Measurements from ENCODE around the gene CIPC.

The CIPC gene

GRCh38 chr14:77097700-77098528, at the start of gene CIPC:
CIPC (plus strand) TSS chr14:77098258; CDS start chr14:77105709, 7,451 bp downstream.
- DNase-seq, result peak; percentile 99

- DNase-seq, result peak; percentile 71
Observed at GRCh38 chr14:77051116-77051515, 46.9 kb upstream of the CIPC start.

- peak; percentile 34 for DNase-seq
Observed at GRCh38 chr14:77052281-77053044, 45.6 kb upstream of the CIPC start.

GRCh38 chr14:77053046-77053841, 44.8 kb upstream of the CIPC start:
- peak; percentile 86 for DNase-seq

- DNase-seq, result no peak
Observed at GRCh38 chr14:77055306-77055705, 42.8 kb upstream of the CIPC start.

GRCh38 chr14:77055981-77056380, 42.1 kb upstream of the CIPC start:
- no peak for DNase-seq

- DNase-seq, result no peak
Observed at GRCh38 chr14:77058117-77058516, 39.9 kb upstream of the CIPC start.

- DNase-seq, result no peak
Observed at GRCh38 chr14:77058785-77059184, 39.3 kb upstream of the CIPC start.

- peak; percentile 38 for DNase-seq
Observed at GRCh38 chr14:77059276-77059915, 38.7 kb upstream of the CIPC start.

- DNase-seq, result no peak
Observed at GRCh38 chr14:77061630-77062257, 36.3 kb upstream of the CIPC start.

GRCh38 chr14:77062261-77062660, 35.8 kb upstream of the CIPC start:
- DNase-seq, result no peak

GRCh38 chr14:77063571-77064171, 34.4 kb upstream of the CIPC start:
- peak; percentile 55 for DNase-seq

- no peak for DNase-seq
Observed at GRCh38 chr14:77064521-77065178, 33.4 kb upstream of the CIPC start.

- no peak for DNase-seq
Observed at GRCh38 chr14:77065851-77066577, 32.0 kb upstream of the CIPC start.

- peak; percentile 31 for DNase-seq
Observed at GRCh38 chr14:77066578-77067172, 31.4 kb upstream of the CIPC start.

GRCh38 chr14:77067632-77068516, 30.2 kb upstream of the CIPC start:
- peak; percentile 81 for DNase-seq

- no peak for DNase-seq
Observed at GRCh38 chr14:77068517-77069200, 29.4 kb upstream of the CIPC start.

GRCh38 chr14:77069551-77069950, 28.5 kb upstream of the CIPC start:
- no peak for DNase-seq
